Hematopoietic multipotent progenitor cell (in vitro differentiated cells): ENCODE data around the gene TOR1A. TPM values are rescaled to one million over a fixed set of nuclear protein-coding genes. Genes with fewer than 3 reads are reported as not detected.
"Not testable (repeated sequence)": the region's sequence is repeated elsewhere in the genome, so short reads cannot be mapped to it uniquely, and the experiment has no call there.

Experiments used
- DNase-seq, 3 donors: peaks; one replicate each; pipeline ENCODE4 v3.0.0-alpha.2; 2011 to 2015; ENCODE audit warnings: low read depth in 2 of 3, low spot score in 2 of 3
- total RNA-seq: library from RNA; depleted of rRNA; stranded (reverse); fragments of >200 nt; gene quantifications from one replicate; pipeline ENCODE4 v1.2.3, GENCODE V29; 2012

Gene TOR1A
- total RNA-seq, 1 donor, result 28.5 TPM

DNA sequence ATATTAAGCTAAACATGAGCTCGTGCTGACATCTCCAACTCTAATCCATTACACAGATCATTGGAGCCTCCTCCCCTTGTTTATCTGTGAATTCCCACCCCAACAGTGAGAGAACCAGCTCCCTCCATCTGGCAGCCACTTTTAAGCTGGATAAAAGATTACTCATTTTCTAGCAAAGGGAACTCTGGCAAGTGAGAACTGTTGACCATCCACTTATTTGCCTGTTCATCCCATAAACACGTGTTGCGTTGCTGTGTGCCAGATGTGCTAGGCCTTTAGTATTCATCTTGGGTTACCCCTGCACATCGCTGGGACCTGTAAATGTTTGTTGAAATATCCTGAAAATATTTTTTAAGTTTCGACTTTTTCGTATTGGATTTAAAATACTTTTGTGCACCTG lies 2.4 kb upstream of the TOR1A start:
- no peak for DNase-seq

DNA sequence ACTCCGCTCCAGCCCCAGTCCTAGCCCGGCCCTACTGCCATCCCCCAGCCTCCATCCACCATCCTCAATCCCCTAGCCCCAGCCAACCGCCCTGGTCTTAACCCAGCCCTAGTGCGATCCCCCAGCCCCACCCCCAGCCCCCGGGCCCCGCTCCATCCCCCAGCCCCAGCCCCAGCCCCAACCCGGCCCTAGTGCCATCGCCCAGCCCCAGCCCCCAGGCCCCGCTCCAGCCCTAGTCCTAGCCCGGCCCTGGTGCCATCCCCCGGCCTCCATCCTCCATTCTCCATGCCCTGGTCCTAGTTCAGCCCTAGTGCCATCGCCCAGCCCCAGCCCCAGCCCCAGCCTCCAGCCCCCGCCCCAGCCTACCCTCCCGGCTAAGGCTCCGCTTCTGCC lies 398 bp downstream of the TOR1A start:
- no peak for DNase-seq

DNA sequence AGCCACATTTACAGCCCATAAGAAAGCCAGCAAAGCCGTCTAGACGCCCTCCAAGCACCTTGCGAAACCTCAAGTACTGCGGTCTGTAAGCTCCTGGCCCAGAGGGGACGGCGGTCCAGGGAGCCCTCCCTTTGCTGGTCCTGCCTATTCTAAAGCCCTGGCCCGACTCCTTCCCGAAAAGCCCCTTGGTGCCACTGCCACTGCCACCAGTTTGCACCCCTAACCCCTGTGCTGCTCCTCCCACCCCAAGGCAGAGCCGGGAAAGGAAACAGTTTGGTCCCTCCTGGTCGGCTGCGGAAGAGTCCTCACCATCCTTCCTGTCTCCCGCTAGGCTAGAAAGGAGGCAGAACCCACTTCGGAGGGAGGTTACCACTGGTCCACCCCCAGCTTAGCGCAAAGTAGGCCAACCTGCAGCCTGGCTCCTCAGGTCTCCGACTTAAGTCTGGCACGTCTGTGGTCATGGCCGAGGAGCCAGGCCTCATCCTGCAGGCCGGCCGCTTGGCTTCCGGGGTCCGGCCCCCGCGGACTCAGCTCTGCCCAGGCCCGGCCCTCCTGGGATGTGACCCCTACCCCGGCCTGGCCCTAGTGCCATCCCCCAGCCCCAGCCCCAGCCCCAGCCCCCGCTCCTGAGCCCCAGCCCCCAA lies 916 bp downstream of the TOR1A start:
- no peak for DNase-seq

DNA sequence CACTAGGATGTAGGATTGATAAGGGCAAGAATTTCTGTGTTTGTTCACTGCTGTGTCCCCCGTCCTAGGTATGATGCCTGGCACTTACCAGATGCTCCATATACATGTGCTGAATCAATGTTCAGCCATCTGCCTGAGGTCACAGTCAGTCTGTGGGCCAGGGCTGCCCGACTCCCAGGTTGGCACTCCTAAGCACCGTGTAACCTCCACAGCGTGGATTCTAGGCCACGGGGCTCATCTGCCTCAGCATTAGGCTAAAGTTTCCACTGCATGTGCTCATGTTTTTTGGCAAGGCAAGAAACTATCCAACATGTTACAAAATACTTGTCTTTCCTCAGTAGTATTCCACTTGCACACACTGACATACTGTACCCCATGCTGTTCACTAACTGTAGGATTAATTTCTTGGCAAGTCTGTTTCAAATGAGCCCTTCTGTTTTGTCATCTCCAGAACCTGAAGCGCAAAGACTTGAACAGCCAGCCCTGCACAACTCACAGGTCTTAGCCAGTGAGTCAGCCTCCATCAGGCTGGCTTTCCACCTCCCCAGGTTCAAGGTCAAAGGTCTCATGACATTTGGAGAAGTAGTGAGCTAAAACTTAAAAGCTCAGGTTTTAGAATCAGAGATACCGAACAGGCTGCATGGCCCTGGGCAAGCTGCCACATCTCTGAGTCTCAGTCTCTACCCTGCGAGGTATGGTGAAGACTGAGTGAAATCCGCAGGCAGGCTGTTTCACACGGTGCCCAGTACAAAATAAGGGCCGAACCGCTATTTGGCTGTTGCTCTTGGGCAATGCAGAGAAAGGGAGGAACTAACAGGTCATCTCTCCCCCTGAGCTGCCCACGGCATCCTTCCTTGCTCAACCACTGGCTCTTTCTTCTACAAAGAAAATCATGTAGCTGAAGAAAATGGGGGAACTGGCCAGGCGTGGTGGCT lies 7.2 kb downstream of the TOR1A start:
- no peak for DNase-seq

DNA sequence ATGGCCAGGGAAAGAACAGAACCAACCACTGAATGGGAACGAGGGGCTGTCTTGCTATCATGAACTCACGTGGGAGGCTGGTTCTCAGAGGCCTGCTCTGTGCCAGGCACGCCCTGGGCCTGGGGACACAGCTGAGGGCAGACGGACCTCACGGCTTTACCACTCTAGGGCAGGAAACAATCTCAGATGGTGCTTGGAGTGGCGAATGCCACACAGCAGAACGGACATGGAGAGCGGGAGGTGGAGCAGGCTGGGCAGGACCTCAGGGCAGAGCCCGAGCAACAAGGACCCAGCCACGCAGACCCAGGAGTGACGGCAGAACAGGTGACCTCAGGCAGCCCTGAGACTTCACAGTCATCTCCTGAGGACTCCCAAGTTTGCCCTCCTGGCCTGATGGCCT lies 8.7 kb downstream of the TOR1A start:
- no peak for DNase-seq

DNA sequence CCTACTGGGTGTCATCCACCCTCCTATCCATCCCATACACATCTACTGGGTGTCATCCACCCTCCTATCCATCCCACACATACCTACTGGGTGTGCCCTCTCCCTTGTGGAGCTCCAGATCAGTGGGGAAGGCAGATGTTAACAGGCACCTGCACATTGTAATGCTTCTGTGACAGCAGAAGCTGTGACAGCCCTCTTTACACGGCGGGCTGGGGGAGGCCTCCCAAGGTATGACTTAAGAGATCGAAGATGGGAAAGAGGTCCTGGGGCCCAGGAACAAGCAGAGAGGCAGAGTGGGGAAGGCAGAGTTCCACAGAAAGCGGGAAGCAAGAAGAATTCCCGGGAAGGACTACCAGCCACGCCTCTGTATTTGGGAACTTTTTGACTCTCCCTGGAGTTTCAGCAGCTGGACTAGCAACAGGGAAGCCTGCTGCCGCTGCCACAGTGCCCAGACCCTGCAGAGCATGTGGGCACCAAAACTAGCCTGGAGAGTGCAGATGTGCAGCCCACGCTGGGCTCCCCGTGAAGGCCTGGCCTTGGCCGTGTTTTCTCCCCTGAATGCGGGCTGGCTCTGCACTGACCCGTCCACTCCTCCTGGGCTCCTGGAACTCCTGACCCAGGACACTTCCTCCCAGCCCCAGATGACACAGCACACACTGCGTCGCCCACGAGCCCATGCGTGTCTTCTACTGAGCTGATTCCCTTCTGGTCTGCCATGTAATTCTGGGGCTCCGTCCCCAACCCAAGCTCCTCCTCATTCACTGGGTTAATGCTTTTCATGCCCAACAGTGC lies 9.3 kb downstream of the TOR1A start:
- no peak for DNase-seq

DNA sequence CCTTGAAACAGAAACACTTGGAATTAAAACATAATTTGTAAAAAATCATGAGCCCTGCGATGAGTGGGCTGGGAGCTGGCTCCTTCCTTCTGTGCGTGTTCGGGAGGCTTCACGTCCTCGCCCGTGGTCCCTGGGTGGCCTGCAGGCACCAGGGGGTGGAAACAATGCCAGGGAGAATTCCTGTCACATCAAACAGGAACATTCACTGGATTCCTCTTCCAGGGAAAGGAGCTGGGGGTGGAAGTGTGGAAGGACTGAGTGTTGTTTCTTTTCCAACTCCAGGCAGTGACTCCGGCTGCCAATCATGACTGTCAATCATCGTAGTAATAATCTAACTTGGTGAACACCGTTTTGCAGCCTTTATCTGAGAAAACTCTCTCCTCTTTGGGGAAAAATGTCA lies 10.3 kb downstream of the TOR1A start:
- DNase-seq, result no peak

DNA sequence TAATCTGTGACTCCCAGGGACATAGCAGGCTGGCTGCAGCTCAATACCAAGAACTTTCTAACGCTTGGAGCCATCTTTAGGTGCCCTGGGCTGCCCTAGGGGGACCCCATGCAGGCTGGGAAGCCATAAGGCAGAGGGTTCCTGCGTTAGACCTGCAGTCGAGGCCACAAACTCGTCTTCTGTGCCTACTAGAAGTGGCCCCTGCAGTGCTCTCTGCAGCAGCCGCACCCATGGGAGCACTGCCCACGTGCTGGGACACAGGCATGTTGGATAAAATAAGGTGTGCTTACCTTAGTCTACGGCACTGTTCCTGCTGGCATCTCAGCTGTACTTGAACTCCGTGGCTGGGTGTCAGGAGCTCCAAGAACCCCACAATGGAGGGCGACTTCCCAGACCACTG lies 11.6 kb downstream of the TOR1A start:
- DNase-seq, result no peak

DNA sequence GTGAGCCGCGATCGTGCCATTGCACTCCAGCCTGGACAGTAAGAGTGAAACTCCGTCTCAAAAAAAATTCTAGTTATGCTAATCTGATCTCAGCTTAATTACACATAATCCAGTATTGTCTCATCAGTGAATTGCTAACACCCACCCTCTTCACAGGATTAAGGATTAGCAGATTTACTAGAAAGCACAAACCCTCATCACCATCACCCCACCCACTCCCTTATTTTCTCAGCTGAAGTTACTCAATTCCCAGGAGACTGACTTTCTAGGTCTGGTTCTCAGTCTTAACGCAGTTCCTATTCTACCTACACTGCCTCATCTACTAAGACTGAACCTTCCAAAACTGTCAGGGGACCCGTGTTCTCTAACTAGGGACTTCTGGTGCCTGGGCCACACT lies 12.0 kb downstream of the TOR1A start:
- DNase-seq, result no peak

DNA sequence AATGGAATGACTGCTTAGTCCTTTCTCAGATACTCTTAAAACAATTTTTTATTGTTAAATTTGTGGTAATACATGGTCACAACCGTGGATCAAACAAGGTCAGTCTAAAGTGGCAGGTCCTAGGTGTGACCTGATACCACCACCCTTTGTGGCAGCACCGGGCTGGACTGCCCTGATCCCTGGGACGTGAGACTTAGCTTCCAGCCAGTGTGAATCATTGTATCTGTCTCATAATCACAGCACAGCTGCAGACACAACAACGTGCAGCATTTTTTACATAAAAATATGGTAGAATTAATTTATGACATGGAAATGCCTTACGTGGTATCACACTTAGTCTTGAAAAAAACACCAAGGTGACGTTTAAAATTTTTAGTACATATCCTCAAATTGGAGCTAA lies 13.1 kb downstream of the TOR1A start:
- no peak for DNase-seq

DNA sequence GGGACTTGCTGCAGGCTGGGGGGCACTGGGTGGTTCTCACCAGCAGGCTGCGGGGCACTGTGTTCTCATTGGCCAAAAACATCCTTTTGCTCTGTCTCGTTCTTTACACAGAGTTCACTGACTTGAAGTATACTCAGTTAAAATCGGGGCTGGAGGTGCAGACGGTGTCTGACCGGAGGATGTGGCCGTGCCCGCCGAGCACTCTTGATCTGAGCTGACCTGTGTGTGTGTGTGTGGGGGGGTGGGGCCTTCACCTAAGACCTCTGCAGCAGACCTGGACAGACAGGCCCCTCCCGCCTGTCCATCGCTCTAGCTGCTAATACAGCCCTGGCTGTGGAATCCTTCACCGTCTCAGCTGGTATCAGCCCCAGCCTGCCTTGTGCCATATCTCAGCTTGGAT lies 13.8 kb downstream of the TOR1A start:
- no peak for DNase-seq

DNA sequence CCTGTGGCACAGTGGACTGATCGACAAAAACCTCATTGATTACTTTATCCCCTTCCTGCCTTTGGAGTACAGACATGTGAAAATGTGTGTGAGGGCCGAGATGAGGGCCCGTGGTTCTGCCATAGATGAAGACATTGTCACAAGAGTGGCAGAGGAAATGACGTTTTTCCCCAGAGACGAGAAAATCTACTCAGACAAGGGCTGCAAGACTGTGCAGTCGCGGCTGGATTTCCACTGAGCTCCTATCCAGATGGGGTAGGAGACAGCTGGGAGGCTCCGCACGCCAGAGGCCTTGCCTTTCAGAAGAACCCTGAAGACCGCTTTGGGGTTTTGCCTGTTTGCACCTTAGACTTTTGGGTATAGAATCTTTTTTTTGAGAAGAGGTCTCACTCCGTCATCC lies 14.6 kb downstream of the TOR1A start:
- no peak for DNase-seq

DNA sequence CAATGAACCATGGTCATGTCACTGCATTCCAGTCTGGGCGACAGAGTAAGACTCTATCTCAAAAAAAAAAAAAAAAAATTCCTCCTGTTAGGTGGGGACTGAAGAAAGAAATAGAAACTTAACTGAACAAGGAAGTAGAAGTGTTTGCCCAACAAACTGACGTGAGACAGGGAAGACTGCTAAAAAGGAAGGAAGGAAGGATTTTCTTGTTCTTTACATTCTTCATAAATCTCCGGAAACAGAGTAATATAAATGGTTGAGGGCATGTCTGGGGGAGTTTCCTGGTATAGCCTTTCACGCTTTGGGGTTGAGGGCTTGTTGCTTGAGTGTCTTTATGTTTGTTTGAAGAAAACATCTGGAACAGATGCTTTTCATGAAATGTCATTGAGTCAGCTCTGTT lies 17.9 kb downstream of the TOR1A start:
- DNase-seq, result no peak

DNA sequence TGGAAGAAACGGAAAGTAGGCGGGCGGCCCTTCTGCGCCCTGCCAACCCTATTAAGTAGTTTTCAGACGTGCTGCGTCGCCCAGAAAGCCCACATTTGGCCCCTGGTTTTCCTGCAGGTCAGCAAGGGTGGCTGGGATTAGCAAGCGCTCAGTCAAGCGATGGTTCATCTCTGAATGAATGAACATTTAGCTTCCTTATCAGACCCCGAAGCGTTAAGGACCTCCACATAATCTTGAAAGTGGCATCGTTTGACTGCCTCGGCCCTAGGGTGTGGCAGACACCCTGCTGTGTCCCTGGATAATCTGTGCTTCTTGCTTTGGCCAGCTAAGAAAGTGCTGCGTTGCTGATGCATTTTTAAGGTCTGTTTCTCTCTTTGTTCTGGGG lies 20.3 kb downstream of the TOR1A start:
- no peak for DNase-seq

DNA sequence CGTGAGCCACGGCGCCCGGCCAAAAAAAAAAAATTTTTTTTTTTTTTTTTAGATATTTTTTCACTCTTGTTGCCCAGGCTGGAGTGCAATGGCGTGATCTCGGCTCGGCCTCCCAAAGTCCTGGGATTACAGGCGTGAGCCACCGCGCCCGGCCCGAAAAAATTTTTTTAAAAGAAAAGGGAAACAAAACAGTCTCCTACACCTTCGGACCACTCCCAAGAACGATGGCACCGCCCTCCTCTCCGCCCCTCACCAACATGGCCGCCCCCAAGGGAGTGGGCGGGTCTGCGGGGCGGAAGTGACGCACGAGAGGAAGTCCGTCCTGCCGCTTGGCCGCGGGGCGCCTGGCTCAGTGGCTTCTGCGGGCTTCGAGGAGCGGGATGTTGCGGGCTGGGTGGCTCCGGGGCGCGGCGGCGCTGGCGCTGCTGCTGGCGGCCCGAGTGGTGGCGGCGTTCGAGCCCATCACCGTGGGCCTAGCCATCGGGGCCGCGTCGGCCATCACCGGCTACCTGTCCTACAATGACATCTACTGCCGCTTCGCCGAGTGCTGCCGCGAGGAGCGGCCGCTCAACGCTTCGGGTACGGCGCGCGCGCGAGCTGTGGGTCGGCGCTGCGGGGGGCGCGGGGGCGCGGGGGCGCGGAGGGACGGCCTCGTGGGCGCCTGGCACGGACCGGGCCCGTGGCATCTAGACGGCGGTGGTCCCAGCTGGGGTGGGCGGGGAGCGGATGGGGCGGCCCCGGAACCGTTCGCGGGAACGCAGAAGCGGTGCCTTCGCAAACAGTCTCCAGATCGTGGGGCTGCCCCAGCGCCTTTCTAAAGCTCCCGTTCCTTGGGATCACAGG lies 20.9 kb downstream of the TOR1A start, which contains the start of gene TOR1B:
TSS of gene TOR1B (plus strand) at position 352 of the 843 bp plus-strand sequence. CDS start at position 381, 29 bp downstream.
- peak; percentile 84 to 98 (median 96) for DNase-seq

DNA sequence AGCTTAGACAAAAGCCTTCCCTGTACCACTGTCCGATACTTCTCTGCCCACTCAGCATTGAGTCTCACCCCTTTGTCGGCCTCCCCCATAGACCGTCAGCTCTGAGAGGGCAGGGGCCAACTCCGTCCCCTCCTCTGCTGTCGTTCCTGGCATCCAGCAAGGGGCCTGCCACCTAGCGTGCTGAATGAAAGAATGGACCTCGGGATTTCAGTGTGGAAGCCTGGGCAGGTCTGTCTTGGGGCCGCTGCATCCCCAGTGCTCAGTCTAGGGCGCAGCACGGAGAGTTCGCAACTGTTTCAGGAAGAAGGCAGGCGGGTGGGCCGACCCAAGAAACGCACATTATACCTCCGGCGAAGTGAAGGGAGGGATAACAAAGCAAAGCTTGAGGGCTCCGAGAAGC lies 22.4 kb downstream of the TOR1A start:
- no peak for DNase-seq

DNA sequence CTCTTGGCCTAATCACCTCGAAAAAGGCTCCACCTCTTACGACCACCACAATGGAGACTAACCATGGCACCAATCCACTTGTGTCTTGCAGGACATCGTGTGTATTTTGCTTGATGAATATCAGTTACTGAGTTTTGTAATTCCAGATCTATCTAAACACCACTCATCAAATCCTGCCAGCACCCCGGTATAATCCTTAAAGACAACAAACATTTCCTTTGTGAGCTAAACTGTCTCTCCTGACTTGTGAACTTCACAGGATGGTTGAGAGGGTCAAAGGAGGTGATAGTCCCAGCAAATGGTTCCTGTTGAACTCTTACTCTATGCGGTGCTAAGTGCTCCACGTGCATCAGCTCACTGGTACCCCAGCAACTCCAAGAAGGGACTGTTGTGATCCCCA lies 25.0 kb downstream of the TOR1A start:
- DNase-seq, result no peak

DNA sequence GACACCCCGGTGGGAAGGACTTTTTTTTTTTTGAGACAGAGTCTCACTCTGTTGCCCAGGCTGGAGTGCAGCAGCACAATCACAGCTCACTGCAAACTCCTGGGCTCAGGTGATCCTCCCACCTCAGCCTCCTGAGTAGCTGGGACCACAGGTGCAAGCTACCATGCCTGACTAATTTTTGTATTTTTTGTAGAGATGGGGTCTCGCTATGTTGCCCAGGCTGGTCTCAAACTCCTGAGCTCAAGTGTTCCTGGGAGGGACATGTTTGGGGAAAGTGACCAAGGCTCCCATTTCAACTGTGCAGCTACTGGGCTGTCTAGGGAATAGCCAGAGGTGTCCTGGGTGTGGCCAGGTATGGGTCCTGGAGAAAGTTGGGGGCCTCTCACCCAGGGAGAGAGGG lies 27.9 kb downstream of the TOR1A start:
- DNase-seq, result not testable (repeated sequence)

DNA sequence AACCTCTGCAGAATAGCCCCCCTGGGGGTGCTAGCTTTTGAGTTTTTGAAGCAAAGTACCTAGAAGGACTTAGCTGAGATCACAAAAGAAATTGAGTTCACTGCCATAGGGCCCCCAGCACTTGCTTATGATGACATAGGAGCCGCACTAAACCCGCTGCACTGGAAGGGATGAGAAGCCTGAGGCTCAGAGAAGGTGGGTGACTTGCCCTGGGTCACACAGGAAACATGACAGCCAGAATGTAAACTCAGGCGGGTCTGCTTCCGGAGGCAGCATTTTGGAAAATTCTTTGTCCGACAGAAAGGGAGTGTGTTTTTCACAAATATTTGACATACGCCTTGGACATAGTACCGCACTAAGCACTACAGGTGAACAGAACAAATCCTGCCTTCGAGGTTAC lies 29.4 kb downstream of the TOR1A start:
- DNase-seq, result no peak

DNA sequence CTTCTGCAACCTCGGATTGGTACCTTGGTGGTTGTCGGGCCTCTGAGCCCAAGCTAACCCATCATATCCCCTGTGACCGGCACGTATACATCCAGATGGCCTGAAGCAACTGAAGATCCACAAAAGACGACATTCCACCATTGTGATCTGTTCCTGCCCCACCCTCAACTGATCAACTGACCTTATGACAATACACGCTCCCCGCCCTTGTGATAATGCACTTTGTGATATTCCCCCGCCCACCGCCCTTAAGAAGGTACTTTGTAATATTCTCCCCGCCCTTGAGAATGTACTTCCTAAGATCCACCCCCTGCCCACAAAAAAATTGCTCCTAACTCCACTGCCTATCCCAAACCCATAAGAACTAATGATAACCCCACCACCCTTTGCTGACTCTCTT lies 37.5 kb downstream of the TOR1A start:
- DNase-seq, result no peak

DNA sequence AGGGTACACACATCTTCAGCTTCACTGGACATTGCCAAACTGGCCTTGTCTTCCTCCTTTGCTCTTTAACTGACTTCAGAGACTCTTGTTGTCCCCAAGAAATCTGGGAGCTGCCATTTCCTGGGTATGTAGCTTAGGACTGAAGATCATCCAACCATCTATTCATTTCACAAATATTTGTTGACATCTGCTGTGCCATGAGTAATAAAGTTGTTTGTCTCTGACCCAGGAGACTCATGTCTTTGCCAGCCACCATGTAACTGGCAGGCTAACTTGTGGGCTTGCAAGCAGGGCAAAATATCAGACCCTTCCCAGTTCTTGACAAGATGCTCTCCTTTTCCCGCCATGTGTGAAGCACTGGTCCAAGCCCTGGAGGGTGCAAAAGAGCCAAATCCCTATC lies 38.1 kb downstream of the TOR1A start:
- no peak for DNase-seq
